Endothelial cell of umbilical vein (primary cell): Measurements from ENCODE around the gene PPFIA2. TPM values are rescaled to one million over a fixed set of nuclear protein-coding genes. Genes with fewer than 3 reads are reported as not detected.

ENCODE experiments used
- BruUV-seq: library from RNA; stranded (reverse); fragments of 400-500 nt; replicated peaks from 2 replicates; lab custom pipeline; 2021; lab: Mats Ljungman, UMichigan
- CTCF ChIA-PET: fragments of 300-600, 350-600 bp; sonication (Branson Sonifier 250); formaldehyde crosslinking; loops from one replicate; lab custom pipeline; 2021; ENCODE audit warnings: antibody characterized with exemption, inconsistent platforms; lab: Charles Lee
- POLR2A ChIA-PET: fragments of 300-600, 350-600 bp; sonication (Branson Sonifier 250); formaldehyde crosslinking; loops from one replicate; lab custom pipeline; 2021; ENCODE audit warnings: antibody characterized with exemption, inconsistent platforms; lab: Charles Lee
- DNase-seq: peaks from one replicate; pipeline ENCODE4 v3.0.0-alpha.2; 2011; ENCODE audit warnings: low read depth, low spot score
- FAIRE-seq: peaks from 2 replicates; lab custom pipeline; 2011; peaks lifted over from hg19 to GRCh38; lab: Jason Lieb, UNC
- H2AFZ ChIP-seq: 2 replicates; pipeline ENCODE4 v1.6.0; 2012; ENCODE audit warnings: low read depth, low read length, control low read depth, inconsistent platforms
- H3K27ac ChIP-seq: 2 replicates; pipeline ENCODE4 v1.5.1; 2011; ENCODE audit warnings: low read depth, mild to moderate bottlenecking, control low read depth, low read length, moderate library complexity; ENCODE audit not compliant: insufficient read depth
- H3K27me3 ChIP-seq, 2 experiments: 2 replicates each; pipeline versions ENCODE4 v1.6.0 to v1.6.1; 2011; ENCODE audit warnings: low read length in 2 of 2, mixed read lengths in 1 of 2; ENCODE audit not compliant: control insufficient read depth in 2 of 2, insufficient read depth in 2 of 2
- H3K36me3 ChIP-seq, 2 experiments: 2 replicates in 1 of 2; 3 replicates in 1 of 2; pipeline ENCODE4 v1.5.1; 2011; ENCODE audit warnings: low read length in 2 of 2, mild to moderate bottlenecking in 1 of 2, moderate library complexity in 1 of 2; ENCODE audit not compliant: control insufficient read depth in 2 of 2, insufficient read depth in 2 of 2; ENCODE audit errors: extremely low read depth in 1 of 2
- H3K4me1 ChIP-seq: 3 replicates; pipeline ENCODE4 v1.5.1; 2011; ENCODE audit warnings: mild to moderate bottlenecking, low read length; ENCODE audit not compliant: control insufficient read depth, insufficient read depth; ENCODE audit errors: extremely low read depth
- H3K4me2 ChIP-seq: 2 replicates; pipeline ENCODE4 v1.6.1; 2011; ENCODE audit warnings: low read length, control low read depth, mixed read lengths; ENCODE audit not compliant: insufficient read depth
- H3K4me3 ChIP-seq, 3 experiments: fragments of 200-600 bp in 1 of 3; sonication (generic), shearing (Covaris generic) in 1 of 3; replicated peaks in 1 of 3; 2 replicates each; pipeline ENCODE4 v1.5.1; 2011 to 2016; ENCODE audit warnings: control low read depth in 3 of 3, low read length in 3 of 3, mild to moderate bottlenecking in 2 of 3, inconsistent platforms in 1 of 3, low read depth in 1 of 3, moderate library complexity in 1 of 3; ENCODE audit not compliant: insufficient read depth in 1 of 3
- H3K79me2 ChIP-seq: 2 replicates; pipeline ENCODE4 v1.6.0; 2012; ENCODE audit warnings: low read length, inconsistent platforms; ENCODE audit not compliant: control insufficient read depth, insufficient read depth
- H3K9ac ChIP-seq: replicated peaks from 2 replicates; pipeline ENCODE3; 2011; ENCODE audit warnings: low read length, control low read depth; ENCODE audit not compliant: insufficient read depth; ENCODE audit errors: extremely low read depth
- H3K9me1 ChIP-seq: replicated peaks from 3 replicates; pipeline ENCODE4 v1.6.0; 2011; ENCODE audit warnings: mild to moderate bottlenecking, low read length; ENCODE audit not compliant: control insufficient read depth, insufficient read depth; ENCODE audit errors: extremely low read depth
- H3K9me3 ChIP-seq: replicated peaks from 2 replicates; pipeline ENCODE4 v1.5.1; 2012; ENCODE audit warnings: low read length, inconsistent platforms; ENCODE audit not compliant: control insufficient read depth, insufficient read depth
- H4K20me1 ChIP-seq: replicated peaks from 2 replicates; pipeline ENCODE3; 2011; ENCODE audit warnings: mild to moderate bottlenecking, low read length; ENCODE audit not compliant: control insufficient read depth, insufficient read depth; ENCODE audit errors: extremely low read depth
- EZH2 ChIP-seq: IDR thresholded peaks from 2 replicates; pipeline ENCODE4 v1.6.1; 2012; ENCODE audit warnings: borderline replicate concordance, low read depth, mild to moderate bottlenecking, moderate library complexity, low read length, inconsistent platforms; ENCODE audit not compliant: severe bottlenecking
- FOS ChIP-seq: IDR thresholded peaks from 2 replicates; pipeline ENCODE4 v1.6.1; 2011; ENCODE audit warnings: mild to moderate bottlenecking, low read length, moderate library complexity, borderline replicate concordance; ENCODE audit not compliant: insufficient read depth
- GATA2 ChIP-seq: IDR thresholded peaks from 2 replicates; pipeline ENCODE4 v1.7.0; 2011; ENCODE audit warnings: low read depth, mild to moderate bottlenecking, moderate library complexity, mixed read lengths, low read length; ENCODE audit not compliant: insufficient read length, insufficient read depth
- JUN ChIP-seq: IDR thresholded peaks from 2 replicates; pipeline ENCODE4 v1.6.1; 2011; ENCODE audit warnings: borderline replicate concordance, low read depth; ENCODE audit not compliant: insufficient read length, insufficient read depth
- MYC ChIP-seq: IDR thresholded peaks from one replicate; pipeline ENCODE4 v1.6.1; 2011; ENCODE audit warnings: mild to moderate bottlenecking, low read depth, low read length
- POLR2A ChIP-seq: IDR thresholded peaks from 2 replicates; pipeline ENCODE4 v1.6.1; 2012; ENCODE audit warnings: low read depth, mild to moderate bottlenecking, control low read depth, low read length
- POLR2AphosphoS5 ChIP-seq: IDR thresholded peaks from 2 replicates; pipeline ENCODE4 v1.6.1; 2012; ENCODE audit warnings: low read depth, mild to moderate bottlenecking, control low read depth, low read length, moderate library complexity; ENCODE audit not compliant: insufficient read depth
- dilution Hi-C: fragments of 300-500 bp; cut with MboI; formaldehyde crosslinking; loops from one replicate; pipeline ENCODE4 v1.15.0; 2019; ENCODE audit warnings: low sequenced_read_pairs; ENCODE audit not compliant: extremely low pct_ligation_motif_present
- intact Hi-C: fragments of 100-400 bp; cut with micrococcal nuclease; formaldehyde crosslinking; loops from one replicate; pipeline ENCODE4 v1.10.0; 2022
- polyA plus RNA-seq, 4 experiments: library from polyadenylated mRNA; depleted of rRNA in 3 of 4; stranded (reverse) in 3 of 4; unstranded in 1 of 4; fragments of >200 nt; gene quantifications; 2 replicates each; pipeline versions ENCODE4 v1.2.1 to v1.2.3, GENCODE V29; 2011 to 2012; ENCODE audit warnings: missing spikeins in 1 of 4
- total RNA-seq: library from RNA; stranded (reverse); gene quantifications from 2 replicates; pipeline ENCODE4 v1.2.3, GENCODE V29; 2021
- TF ChIP-seq, protein P1 (sequence below): IDR thresholded peaks from 2 replicates; pipeline ENCODE4 v1.6.1; 2011; ENCODE audit not compliant: insufficient read depth, insufficient read length
- TF ChIP-seq, protein P2 (sequence below), 2 donors: IDR thresholded peaks; 1 replicate in 1 of 2; 2 replicates in 1 of 2; pipeline ENCODE4 v1.5.1; 2011; ENCODE audit warnings: low read length in 2 of 2, mild to moderate bottlenecking in 2 of 2, moderate library complexity in 2 of 2, control low read depth in 1 of 2, inconsistent platforms in 1 of 2, low read depth in 1 of 2; ENCODE audit not compliant: insufficient read depth in 1 of 2; ENCODE audit errors: extremely low read depth in 1 of 2

PPFIA2 gene
- total and polyA plus RNA-seq, 2 donors (not counting 3 experiments of a cell fraction or from before 2014, with no cell fraction given): not detected

DNA sequence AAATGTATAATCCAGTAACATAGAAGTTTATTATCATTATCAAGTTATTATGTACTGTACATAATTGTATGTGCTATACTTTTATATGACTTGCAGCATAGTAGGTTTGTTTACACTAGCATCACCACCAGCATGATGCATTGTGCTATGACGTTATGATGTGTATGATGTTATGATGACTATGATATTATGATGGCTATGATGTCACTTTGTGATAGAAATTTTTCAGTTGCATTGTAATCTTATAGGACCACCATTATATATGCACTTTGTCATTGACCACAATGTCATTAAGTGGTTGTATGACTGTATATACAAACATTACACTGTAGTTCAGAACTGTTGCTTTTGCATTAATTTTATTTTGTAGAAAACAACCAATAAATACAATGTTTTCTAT lies 173.4 kb downstream of the PPFIA2 start:
- Histone ChIP-seq H3K9ac (no peak overlapping the region), H2AFZ (no peak overlapping the region), H3K4me3 (no peak overlapping the region), H3K27me3 (no peaks in the 10 kb centered on the region), H3K4me2 (no peak overlapping the region), H3K27ac (no peak overlapping the region), H3K36me3 (no peaks in the 10 kb centered on the region), H3K9me3 (no peaks in the 10 kb centered on the region), H3K9me1 (no peaks in the 10 kb centered on the region), H3K79me2 (no peaks in the 10 kb centered on the region), H3K4me1 (no peaks in the 10 kb centered on the region), H4K20me1 (no peaks in the 10 kb centered on the region)
- dilution Hi-C loops (no loop called here), intact Hi-C loops (no loop called here)
- POLR2A ChIA-PET: no interaction called here
- CTCF ChIA-PET: no interaction called here
- no peak for FAIRE-seq
- no TSS peak for BruUV-seq
- no peak for DNase-seq
- TF ChIP-seq, protein P1, sequence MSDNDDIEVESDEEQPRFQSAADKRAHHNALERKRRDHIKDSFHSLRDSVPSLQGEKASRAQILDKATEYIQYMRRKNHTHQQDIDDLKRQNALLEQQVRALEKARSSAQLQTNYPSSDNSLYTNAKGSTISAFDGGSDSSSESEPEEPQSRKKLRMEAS: no peak
- TF ChIP-seq EZH2 (no peak), POLR2AphosphoS5 (no peak), GATA2 (no peak), JUN (no peak), FOS (no peak), POLR2A (no peak), MYC (no peak)
- TF ChIP-seq, protein P2, sequence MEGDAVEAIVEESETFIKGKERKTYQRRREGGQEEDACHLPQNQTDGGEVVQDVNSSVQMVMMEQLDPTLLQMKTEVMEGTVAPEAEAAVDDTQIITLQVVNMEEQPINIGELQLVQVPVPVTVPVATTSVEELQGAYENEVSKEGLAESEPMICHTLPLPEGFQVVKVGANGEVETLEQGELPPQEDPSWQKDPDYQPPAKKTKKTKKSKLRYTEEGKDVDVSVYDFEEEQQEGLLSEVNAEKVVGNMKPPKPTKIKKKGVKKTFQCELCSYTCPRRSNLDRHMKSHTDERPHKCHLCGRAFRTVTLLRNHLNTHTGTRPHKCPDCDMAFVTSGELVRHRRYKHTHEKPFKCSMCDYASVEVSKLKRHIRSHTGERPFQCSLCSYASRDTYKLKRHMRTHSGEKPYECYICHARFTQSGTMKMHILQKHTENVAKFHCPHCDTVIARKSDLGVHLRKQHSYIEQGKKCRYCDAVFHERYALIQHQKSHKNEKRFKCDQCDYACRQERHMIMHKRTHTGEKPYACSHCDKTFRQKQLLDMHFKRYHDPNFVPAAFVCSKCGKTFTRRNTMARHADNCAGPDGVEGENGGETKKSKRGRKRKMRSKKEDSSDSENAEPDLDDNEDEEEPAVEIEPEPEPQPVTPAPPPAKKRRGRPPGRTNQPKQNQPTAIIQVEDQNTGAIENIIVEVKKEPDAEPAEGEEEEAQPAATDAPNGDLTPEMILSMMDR (IDR thresholded peaks at IDR 0.05; ENCODE audit: extremely low read depth in 1 of 2, insufficient read depth in 1 of 2, low read depth in 1 of 2, low read length in 2 of 2): no peak
